ENCODE results near the gene PTPRS.
A peak's percentile ranks its signal among the peaks of the same experiment; 100 is the strongest.
"Not testable (repeated sequence)": the region's sequence is repeated elsewhere in the genome, so short reads cannot be mapped to it uniquely, and the experiment has no call there.

PTPRS gene

GRCh38 chr19:5340637-5341447, at the start of gene PTPRS:
PTPRS (minus strand) TSS chr19:5340812; CDS start chr19:5286140, 54,672 bp downstream.
- peak; percentile 62 to 76 for DNase-seq
- TF ChIP-seq POLR2A (IDR thresholded peaks at IDR 0.05; ENCODE audit: low read length) (no peak), GATA1 (IDR thresholded peaks at IDR 0.05; ENCODE audit: low read depth, low read length) (no peak)

GRCh38 chr19:5389353-5389752, 48.7 kb upstream of the PTPRS start:
- no peak for DNase-seq
- no peak for TF ChIP-seq GATA1 (IDR thresholded peaks at IDR 0.05; ENCODE audit: low read depth, low read length)
- TF ChIP-seq POLR2A (IDR thresholded peaks at IDR 0.05; ENCODE audit: low read length), result no peak

GRCh38 chr19:5387472-5387871, 46.9 kb upstream of the PTPRS start:
- DNase-seq, result no peak
- TF ChIP-seq POLR2A (IDR thresholded peaks at IDR 0.05; ENCODE audit: low read length) (no peak), GATA1 (IDR thresholded peaks at IDR 0.05; ENCODE audit: low read depth, low read length) (no peak)

- no peak for DNase-seq
- no peak for TF ChIP-seq POLR2A (IDR thresholded peaks at IDR 0.05; ENCODE audit: low read length)
- TF ChIP-seq GATA1 (IDR thresholded peaks at IDR 0.05; ENCODE audit: low read depth, low read length), result no peak
These were observed 46.2 kb upstream of the PTPRS start for GRCh38 chr19:5386841-5387240.

GRCh38 chr19:5381197-5381596, 40.6 kb upstream of the PTPRS start:
- not testable (repeated sequence) for DNase-seq

GRCh38 chr19:5380215-5380919, 39.8 kb upstream of the PTPRS start:
- DNase-seq, result no peak
- TF ChIP-seq POLR2A (IDR thresholded peaks at IDR 0.05; ENCODE audit: low read length) (no peak), GATA1 (IDR thresholded peaks at IDR 0.05; ENCODE audit: low read depth, low read length) (no peak)

GRCh38 chr19:5376928-5377327, 36.3 kb upstream of the PTPRS start:
- DNase-seq, result no peak
- TF ChIP-seq GATA1 (IDR thresholded peaks at IDR 0.05; ENCODE audit: low read depth, low read length) (no peak), POLR2A (IDR thresholded peaks at IDR 0.05; ENCODE audit: low read length) (no peak)

GRCh38 chr19:5372572-5373200, 32.1 kb upstream of the PTPRS start:
- DNase-seq, result no peak
- TF ChIP-seq GATA1 (IDR thresholded peaks at IDR 0.05; ENCODE audit: low read depth, low read length), result no peak
- TF ChIP-seq POLR2A (IDR thresholded peaks at IDR 0.05; ENCODE audit: low read length), result no peak

GRCh38 chr19:5369962-5370367, 29.4 kb upstream of the PTPRS start:
- no peak for TF ChIP-seq GATA1 (IDR thresholded peaks at IDR 0.05; ENCODE audit: low read depth, low read length)
- TF ChIP-seq POLR2A (IDR thresholded peaks at IDR 0.05; ENCODE audit: low read length), result no peak
- DNase-seq, result peak; percentile 36 to 64

- DNase-seq, result no peak
- TF ChIP-seq GATA1 (IDR thresholded peaks at IDR 0.05; ENCODE audit: low read depth, low read length), result no peak
- TF ChIP-seq POLR2A (IDR thresholded peaks at IDR 0.05; ENCODE audit: low read length), result no peak
These were observed 28.7 kb upstream of the PTPRS start for GRCh38 chr19:5369304-5369703.

GRCh38 chr19:5367530-5368133, 27.0 kb upstream of the PTPRS start:
- DNase-seq, result no peak

GRCh38 chr19:5365905-5366304, 25.3 kb upstream of the PTPRS start:
- TF ChIP-seq POLR2A (IDR thresholded peaks at IDR 0.05; ENCODE audit: low read length) (no peak), GATA1 (IDR thresholded peaks at IDR 0.05; ENCODE audit: low read depth, low read length) (no peak)
- no peak for DNase-seq

More at GRCh38 chr19:5367530-5368133, 27.0 kb upstream of the PTPRS start:
- TF ChIP-seq GATA1 (IDR thresholded peaks at IDR 0.05; ENCODE audit: low read depth, low read length) (no peak), POLR2A (IDR thresholded peaks at IDR 0.05; ENCODE audit: low read length) (no peak)

GRCh38 chr19:5364674-5365073, 24.1 kb upstream of the PTPRS start:
- TF ChIP-seq GATA1 (IDR thresholded peaks at IDR 0.05; ENCODE audit: low read depth, low read length) (no peak), POLR2A (IDR thresholded peaks at IDR 0.05; ENCODE audit: low read length) (no peak)
- DNase-seq, result no peak

- DNase-seq, result not testable (repeated sequence)
These were observed 21.2 kb upstream of the PTPRS start for GRCh38 chr19:5361839-5362238.
